NCI-H128 (cell line): ENCODE data around the gene FFAR2.
"Not testable (repeated sequence)": the region's sequence is repeated elsewhere in the genome, so short reads cannot be mapped to it uniquely, and the experiment has no call there.

Experiments
- DNase-seq: peaks from one replicate; lab custom pipeline; 2025; ENCODE audit not compliant: unreplicated experiment; lab: John Stamatoyannopoulos, UW

FFAR2 gene

DNA sequence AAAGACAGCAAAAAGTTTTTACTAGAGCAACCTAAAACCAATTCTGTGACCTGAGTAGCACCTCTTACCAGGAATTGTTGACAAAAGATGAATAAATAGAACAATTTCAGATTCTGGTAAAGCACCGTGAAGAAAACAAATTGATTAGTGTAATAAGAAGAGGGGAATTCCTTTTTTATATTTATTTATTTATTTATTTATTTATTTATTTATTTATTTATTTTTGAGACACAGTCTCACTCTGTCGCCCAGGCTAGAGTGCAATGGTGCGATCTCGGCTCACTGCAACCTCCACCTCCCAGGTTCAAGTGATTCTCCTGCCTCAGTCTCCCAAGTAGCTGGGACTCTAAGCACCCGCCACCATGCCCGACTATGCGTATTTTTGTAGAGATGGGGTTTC lies 24.7 kb upstream of the FFAR2 start:
- DNase-seq = not testable (repeated sequence)

DNA sequence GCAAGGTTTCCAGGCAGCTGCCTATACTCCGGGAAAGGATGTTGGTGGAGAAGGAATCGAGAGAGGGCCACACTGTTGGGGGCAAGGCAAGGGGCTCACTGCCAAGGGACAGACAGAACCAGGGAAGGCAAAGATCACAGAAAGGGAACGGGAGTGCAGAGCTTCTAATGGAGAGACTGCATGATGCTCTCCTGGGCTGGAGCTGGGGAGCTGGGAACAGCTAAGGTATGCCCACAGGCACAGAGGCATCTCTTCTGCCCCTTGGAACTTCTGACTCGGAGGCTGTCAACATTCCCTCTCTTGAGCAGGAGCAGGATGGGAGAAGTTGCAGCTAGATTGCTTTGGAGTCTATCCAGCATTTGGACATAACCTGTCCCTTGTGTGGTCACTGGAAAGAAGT lies 22.4 kb upstream of the FFAR2 start:
- no peak for DNase-seq

DNA sequence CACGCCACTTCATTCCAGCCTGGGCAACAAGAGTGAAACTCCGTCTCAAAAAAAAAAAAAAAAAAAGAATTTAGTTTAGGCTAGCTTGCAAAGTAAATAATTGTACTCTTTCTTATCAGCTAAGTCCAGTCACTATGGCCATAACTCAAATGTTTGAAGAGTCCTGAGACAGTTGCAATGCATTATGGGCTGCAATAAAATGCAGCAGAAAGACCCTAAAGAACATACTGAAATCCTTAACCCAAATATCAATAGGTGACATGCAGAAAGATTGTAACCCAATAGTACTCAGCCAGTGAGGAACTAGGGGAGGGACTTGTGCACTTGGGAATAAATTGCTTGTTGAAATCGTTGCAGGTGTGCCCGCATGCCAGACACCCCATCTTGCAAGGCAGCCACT lies 20.9 kb upstream of the FFAR2 start:
- DNase-seq = no peak

DNA sequence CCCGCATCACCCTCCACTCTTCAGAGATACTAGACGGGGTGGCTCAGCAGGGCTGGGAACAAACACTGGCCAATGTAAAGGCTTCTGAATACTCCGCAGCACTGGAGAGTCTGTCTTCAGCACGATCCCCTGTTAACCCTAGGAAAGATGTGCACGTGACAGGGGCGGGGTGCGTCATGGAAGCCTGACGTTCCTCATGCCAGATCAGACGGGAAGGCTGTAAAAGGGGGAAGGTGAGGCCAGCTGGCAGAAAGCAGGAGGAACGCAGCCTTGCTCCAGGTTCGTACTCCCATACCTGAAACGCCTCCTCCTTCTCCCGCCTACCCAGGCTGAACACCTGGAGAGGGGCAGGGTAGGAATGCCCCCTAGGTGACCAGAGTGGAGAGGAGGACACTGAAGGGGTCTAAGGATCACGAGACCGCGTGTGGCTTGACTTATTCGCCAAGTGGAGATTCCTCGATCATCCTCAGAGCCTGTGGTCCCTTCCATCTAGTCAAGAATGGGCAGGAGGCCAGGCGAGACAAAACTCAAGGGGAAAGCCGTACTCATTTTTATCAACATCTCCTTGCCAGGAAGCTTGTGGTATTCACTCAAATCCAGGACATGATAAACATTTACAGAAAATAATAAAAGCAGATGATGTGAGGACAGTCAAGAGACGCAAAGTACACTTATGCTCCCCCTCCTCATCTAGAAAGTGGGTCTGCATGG lies 18.2 kb upstream of the FFAR2 start:
- DNase-seq = no peak

DNA sequence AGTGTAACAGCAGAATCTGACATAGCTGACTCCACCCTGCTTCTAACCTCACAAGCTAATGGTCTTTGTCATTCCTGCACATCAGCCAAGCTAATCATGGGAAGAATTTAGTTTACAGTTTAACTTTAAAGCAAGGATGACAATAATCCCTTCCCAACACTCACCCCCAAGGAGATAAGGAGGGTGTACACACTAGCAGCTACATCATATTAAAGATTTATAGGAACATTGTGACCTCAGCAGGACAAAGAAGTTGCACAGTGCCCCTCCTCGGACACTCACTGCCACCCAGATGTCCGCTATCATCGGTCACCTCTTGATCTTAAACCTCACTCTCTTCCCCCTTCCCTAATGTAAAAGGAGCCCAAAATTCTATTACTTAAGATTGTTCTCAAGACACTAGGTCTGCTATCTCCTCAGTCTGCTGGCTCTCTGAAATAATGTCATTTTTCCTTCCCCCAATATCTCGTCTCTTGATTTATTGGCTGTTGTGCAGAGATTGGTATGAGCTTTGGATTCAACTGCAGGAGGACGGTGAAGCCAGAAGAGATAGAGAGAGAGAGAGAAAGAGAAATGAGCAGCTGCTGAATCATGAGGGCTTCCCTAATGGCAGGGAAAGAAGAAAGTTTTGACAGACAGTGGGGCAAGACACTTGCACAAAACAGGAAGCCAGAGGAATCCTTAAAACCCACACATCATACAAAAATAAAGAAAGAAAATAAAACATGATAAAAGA lies 17.5 kb upstream of the FFAR2 start:
- no peak for DNase-seq

DNA sequence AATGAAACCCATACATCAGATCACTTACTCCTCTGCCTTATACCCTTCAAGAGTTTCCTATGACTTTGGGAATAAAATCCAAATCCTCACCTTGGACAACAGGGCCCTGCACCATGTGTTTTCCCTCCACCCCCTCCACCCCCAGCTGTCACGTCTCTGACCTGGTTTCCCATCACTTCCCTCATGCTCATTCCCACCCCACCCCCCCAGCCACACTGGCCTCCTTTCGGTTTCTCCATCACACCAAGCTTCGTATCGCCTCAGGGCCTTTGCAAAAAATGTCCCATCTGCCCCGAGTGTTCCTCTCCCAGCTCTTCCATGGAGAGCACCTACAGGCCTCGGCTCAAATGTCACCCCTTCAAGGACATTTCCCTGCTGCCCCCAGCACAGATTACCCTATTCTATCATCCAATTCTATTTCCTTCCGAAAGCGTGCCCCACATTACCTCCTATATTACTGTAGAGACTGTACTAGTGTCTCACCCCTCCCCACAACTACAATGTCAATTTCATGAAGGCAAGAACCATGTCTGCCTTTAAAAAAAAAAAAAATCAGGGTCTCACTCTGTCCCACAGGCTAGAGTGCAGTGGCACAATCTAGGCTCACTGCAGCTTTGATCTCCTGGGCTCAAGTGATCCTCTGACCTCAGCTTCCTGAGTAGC lies 16.8 kb upstream of the FFAR2 start:
- no peak for DNase-seq

DNA sequence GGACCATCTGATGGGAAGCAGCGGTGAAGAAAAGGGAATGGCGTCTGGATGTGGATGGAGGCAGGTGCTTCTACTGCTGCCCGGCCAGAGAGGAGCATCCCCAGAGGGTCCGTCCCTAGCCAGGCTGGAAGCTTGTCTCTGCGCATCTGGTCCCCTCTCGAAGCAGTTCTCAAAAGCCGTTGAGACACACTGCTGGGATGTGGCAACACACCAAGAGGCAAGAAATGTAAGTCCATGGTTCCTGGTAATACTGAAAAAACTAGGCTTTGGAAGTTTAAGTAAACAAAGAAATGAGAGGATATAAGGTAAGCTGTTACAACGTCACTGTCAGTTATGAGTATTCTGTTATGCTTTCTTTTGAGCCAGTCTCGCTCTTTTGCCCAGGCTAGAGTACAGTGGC lies 15.1 kb upstream of the FFAR2 start:
- DNase-seq = no peak

DNA sequence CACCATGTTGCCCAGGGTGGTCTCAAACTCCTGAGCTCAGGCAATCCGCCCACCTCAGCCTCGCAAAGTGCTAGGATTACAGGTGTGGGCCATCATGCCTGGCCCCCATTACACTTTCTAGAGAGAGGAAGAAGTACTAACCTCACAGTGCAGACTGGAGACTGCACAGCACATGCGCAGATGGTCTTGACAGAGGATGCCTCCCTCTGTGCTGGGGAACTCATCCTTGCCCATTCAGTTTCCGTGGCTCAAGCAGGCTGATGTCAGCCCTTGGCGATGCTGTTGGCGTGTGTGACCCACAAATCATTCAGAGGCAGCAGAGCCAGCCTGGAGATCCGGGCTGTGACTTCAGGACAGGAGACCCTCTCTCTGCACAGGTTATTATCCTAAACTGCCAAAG lies 14.6 kb upstream of the FFAR2 start:
- DNase-seq = no peak

DNA sequence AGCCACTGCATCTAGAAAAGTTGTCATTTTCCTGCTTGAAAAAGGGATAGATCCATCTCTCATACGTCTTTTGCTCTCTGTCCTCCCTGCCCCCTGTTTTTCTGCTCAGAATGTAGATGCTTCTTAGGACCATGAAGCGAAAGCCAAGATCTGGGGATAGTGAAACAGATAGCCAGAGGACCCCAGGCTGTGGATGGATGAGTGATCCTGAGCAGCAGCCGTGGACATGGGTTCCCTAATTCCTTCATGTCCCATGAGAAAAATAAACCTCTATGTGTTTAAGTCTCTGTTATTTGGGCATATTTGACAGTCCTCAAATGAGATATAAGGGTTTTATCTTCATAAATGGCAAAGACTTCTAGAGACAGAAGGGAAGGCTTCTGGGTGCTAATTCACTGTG lies 12.2 kb upstream of the FFAR2 start:
- DNase-seq = no peak

DNA sequence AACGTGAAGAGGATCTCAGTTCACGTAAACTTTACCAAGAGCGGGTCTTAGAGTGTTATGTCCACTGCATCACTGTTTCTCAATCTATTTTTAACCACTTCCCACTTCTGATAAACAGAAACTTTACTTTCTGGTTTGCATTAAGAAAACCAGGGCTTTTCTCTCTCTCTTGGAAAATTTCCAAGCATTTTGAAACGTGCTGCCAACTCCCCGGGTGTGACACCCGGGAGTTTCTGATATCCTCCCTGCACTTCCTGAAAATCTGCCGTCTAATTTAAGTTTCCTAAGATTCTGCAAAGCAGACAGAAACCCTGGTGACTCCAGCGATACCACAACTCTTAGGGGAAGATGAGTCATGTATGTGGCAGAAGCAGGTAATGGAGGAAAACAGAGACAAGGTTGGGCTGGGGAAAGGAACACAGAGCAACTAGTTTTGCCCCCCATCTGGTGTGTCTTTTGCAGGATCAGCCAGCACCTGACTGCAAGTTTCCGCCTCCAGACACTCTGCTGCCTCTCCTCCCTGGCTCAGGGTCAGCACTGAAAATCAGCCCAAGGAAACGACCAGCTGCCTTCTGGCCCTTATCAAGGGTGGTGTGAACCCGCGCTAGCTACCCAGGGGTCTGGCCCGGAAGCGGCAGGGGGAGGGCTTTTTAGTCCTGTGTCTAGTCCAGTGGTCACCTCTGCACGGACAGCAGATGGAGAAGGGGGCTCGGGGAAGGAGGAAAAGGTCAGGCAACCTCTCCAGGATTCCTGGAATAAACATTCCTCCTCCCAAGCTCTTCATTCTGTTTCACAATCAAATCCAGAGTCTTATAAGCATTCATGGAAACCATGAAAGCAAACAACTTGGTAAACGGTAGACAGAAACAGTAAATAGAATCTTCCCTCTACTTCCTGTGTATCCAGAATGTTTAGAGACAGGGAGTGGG lies 11.3 kb upstream of the FFAR2 start:
- DNase-seq = no peak

DNA sequence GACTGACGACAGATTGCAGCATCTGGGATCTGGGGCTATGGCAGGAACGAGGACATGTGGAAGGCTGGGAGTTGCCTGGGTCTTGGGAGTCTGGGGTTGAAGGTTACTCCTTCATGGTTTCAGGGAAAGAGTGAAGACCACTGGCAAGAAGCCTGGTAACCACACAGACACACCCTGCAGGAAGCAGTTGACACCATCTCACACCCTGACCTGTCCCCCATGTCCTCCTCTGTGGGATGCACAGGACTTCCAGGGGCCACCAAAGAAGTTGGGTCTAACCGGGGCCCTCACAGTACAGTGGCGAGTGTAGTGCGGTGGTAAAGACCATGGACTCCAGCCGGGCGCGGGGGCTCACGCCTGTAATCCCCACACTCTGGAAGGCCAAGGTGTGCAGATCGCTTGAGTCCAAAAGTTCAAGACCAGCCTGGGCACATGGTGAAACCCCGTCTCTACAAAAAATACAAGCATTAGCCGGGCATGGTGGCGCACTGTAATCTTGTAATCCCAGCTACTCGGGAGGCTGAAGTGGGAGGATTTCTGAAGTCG lies 10.6 kb upstream of the FFAR2 start:
- DNase-seq = no peak

DNA sequence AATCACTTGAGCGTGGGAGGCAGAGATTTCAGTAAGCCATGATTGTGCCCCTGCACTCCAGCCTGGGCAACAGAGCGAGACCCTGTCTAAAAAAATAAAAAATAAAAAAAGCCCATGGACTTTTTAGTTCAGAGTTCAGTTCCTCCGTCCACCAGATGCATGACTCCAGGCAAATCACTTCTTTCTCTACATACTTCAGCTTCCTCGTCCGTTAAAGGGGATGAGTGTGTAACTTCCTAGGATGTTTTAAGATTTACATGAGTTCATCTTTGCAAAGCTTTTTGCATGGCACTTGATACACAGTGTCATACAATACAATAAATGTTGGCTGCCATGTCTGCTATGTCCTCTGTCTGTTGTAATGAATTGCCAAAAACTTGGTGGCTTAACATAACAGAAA lies 10.0 kb upstream of the FFAR2 start:
- no peak for DNase-seq

DNA sequence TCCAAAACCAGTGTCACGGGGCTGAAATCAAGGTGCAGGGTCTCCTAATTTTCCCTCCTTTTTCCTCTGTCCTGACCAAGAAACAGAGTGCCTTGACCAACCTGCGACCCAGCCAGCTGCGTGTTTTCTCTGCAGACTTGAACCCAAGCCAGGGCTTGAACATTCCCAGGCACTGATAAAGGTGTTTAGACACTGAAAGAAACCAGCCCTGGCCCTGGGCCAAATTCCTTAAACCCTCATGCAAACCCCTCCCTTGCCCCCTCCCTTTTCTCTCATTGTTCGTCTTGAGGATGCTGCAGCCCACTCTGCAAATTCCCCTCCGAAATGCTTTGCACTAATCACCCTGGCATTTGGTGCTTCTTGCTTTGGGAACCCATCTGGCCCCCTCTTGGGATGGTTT lies 9.5 kb upstream of the FFAR2 start:
- no peak for DNase-seq

DNA sequence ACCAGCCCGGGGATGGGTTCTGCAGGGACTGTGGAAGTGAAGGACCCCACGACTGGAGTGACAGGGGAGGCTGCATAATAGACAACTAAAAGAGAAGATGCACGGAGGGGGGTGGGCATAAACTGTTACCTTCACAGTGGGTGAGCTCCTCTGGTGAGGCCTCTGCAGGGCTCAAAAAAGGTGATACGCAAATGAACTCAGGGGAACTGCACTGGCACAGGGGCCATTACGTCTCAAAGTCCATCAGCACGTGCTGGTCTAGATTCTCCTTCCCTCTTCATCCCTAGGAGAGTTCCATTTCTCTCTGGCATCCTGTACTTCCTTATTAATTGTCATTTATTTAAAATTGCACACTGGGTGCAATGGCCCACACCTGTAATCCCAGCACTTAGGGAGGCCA lies 8.1 kb upstream of the FFAR2 start:
- no peak for DNase-seq

DNA sequence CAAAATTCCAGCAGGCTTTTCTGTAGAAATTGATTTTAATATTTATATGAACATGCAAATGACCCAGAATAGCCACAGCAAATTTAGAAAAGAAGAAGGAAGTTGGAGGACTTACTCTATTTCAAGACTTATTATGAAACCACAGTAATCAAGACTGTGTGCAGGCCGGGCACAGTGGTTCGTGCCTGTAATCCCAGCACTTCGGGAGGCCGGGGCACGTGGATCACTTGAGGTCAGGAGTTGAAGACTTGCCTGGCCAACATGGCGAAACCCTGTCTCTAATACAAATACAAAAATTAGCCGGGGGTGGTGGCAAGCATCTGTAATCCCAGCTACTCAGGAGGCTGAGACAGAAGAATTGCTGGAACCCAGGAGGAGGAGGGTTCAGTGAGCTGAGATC lies 6.0 kb upstream of the FFAR2 start:
- no peak for DNase-seq

DNA sequence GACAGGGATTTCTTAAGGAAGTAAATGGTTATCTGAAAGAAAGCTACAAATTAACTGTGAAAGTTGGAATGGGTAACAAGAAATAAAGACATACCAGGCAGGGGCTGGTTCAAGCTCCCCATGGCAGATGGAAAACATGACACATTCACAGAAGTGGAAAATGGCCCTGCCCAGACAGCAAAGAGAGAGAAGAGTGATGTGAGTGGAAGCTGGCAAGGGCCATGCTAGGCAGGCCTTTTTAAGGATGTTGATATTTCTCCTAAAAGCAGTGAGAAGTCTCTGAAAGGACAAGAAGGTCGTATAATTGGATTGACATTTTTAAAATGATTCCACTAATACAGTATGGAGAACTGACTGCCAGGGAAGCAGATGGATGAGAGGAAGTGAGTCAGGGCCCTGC lies 3.3 kb upstream of the FFAR2 start:
- no peak for DNase-seq

DNA sequence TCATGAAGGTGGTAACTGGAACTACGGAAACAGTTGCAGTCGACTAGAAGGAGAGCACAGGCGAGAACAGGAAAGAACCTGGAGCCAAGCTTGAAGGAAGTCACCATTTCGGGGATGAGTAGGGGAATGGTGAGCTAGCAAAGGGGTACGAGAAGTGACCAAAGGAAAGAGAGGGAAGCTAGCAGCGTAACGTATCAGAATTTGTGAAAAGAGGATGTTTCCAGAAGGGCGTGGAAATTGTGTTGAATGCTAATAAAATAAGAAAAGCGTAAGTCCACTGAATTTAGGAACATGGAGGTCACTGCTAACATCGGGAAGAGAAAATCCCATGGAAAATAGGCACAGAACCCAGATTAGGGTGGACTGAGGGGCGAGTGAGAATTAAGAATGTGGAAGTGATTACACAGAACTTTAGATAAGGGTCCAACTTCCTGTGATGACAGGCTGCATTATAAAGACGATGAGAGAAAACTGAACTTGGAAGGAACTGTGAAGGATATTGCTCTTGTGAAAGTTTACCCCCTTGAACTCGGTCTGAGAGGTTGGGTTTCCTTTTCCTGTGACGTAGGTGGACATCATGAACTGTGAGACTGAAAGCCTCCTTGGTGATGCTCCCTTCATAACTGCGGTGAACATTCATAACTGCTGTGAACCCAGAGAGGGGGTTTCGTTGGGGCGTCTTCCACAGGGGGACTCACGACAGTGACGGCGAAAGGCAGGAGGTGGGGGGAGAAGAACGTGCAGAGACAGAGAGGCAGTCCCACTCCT lies 2.0 kb upstream of the FFAR2 start:
- DNase-seq = no peak

DNA sequence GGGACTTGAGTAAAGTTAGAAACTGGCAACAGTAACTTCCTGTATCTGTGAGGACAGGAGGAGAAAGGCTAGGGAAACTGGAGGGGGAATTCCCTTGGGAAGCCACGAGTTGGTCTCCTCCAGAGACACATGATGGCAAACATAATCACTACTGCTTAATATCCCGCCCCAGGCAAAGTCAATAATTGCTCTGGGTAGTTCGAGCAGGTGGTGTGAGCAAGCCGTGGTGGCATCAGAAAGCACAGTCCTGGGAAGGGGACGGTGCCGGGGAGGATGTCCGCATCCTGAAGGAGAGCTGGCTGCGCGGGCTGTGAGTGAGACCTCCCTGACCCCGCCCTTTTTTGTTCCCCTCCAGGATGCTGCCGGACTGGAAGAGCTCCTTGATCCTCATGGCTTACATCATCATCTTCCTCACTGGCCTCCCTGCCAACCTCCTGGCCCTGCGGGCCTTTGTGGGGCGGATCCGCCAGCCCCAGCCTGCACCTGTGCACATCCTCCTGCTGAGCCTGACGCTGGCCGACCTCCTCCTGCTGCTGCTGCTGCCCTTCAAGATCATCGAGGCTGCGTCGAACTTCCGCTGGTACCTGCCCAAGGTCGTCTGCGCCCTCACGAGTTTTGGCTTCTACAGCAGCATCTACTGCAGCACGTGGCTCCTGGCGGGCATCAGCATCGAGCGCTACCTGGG lies 1.4 kb downstream of the FFAR2 start:
- DNase-seq = no peak

DNA sequence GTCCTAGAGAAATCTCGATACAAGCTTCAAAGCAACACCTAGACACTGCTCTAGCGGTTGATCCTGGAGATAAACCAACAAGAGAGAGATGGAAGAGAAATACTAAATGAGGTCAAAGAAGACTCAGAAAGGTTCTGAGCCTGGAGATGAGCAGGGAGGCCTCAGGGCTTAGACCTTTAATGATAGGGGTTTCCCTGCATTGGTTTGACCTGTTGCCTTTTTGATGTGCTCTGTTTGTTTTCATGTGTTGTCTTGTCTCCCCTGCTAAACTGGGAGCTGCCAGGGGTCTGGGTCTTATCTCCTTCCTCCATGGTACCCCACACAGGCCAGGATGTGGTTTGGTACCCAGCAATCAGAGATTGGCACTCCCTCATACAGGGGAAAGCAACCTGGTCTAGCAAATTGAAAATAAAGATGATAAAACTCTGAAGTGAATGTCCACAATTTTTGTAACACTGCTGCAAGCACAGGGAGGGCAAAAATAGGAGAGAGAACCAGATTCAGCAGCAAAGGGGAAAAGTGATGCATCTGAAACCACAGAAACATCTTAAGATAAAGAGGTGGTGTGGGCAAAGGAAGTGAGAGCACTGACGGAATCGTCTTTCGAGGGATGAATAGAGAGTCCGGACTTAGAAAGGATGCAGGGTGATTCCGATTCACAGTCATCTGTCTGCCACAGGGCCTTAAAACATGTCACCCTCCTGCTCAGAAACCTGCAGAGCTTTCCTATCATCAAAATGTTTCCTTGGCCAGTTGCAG lies 3.5 kb downstream of the FFAR2 start:
- no peak for DNase-seq
